HCT116 (cell line): ENCODE data around the gene THG1L. TPM values are rescaled to one million over a fixed set of nuclear protein-coding genes. Genes with fewer than 3 reads are reported as not detected.

Source experiments
- ATAC-seq: fragments of 200-7000 bp; cut with Tn5 transposase; 2 replicates; pipeline ENCODE4 v1.9.1; 2020; ENCODE audit warnings: mild to moderate bottlenecking, moderate library complexity
- BruUV-seq: library from RNA; stranded (reverse); fragments of 400-500 nt; replicated peaks from 2 replicates; lab custom pipeline; 2021; lab: Mats Ljungman, UMichigan
- CTCF ChIA-PET: fragments of 300-600 bp; sonication (Branson Sonifier 250); formaldehyde crosslinking; loops from one replicate; lab custom pipeline; 2021; ENCODE audit warnings: antibody characterized with exemption; lab: Charles Lee
- POLR2A ChIA-PET: fragments of 300-600, 350-600 bp; sonication (Branson Sonifier 250); formaldehyde crosslinking; loops from one replicate; lab custom pipeline; 2021; ENCODE audit warnings: antibody characterized with exemption; lab: Charles Lee
- RAD21 ChIA-PET, 2 experiments: fragments of 300-600 bp; sonication (Branson Sonifier 250); formaldehyde crosslinking; loops; one replicate each; lab custom pipeline; 2023; ENCODE audit warnings: low total read pairs in 2 of 2; ENCODE audit not compliant: uncharacterized antibody in 2 of 2, unreplicated experiment in 2 of 2, low non-redundant PET in 1 of 2; lab: Charles Lee
- DNase-seq: peaks from one replicate; pipeline ENCODE4 v3.0.0-alpha.2; 2010; ENCODE audit warnings: low read depth, low spot score
- H2AFZ ChIP-seq: fragments of 200-600 bp; shearing (Covaris generic), sonication (generic); 2 replicates; pipeline ENCODE4 v1.6.1; 2017; ENCODE audit warnings: low read depth, mixed run types, mixed read lengths, antibody characterized with exemption, low read length; ENCODE audit not compliant: poor library complexity, severe bottlenecking
- H3K27ac ChIP-seq: 2 replicates; pipeline ENCODE4 v1.5.1; 2012; ENCODE audit warnings: low read depth, low read length
- H3K27me3 ChIP-seq: fragments of 200-600 bp; sonication (generic); 2 replicates; pipeline ENCODE4 v1.6.1; 2016; ENCODE audit warnings: mixed run types, low read length, mixed read lengths; ENCODE audit not compliant: insufficient read depth
- H3K36me3 ChIP-seq, 2 experiments: fragments of 200-500 bp in 1 of 2; fragments of 200-600 bp in 1 of 2; sonication (Bioruptor generic) in 1 of 2; sonication (generic) in 1 of 2; 2 replicates each; pipeline versions ENCODE4 v1.5.1 to v1.6.1; 2014 to 2016; ENCODE audit warnings: low read length in 2 of 2, inconsistent platforms in 1 of 2, mixed read lengths in 1 of 2, mixed run types in 1 of 2; ENCODE audit not compliant: insufficient read depth in 2 of 2, control insufficient read depth in 1 of 2
- H3K4me1 ChIP-seq, 2 experiments: fragments of 200-600 bp in 1 of 2; sonication (generic) in 1 of 2; 2 replicates each; pipeline versions ENCODE4 v1.5.1 to v1.6.1; 2012 to 2017; ENCODE audit warnings: low read length in 2 of 2, inconsistent platforms in 1 of 2, mild to moderate bottlenecking in 1 of 2, mixed read lengths in 1 of 2, mixed run types in 1 of 2, moderate library complexity in 1 of 2; ENCODE audit not compliant: insufficient read depth in 2 of 2, control insufficient read depth in 1 of 2
- H3K4me2 ChIP-seq: fragments of 200-600 bp; sonication (generic); 2 replicates; pipeline ENCODE4 v1.6.1; 2017; ENCODE audit warnings: mixed run types, low read length, mixed read lengths
- H3K4me3 ChIP-seq, 2 experiments: fragments of 200-600 bp in 1 of 2; sonication (generic) in 1 of 2; replicated peaks in 1 of 2; 2 replicates each; pipeline ENCODE4 v1.5.1; 2011 to 2016; ENCODE audit warnings: low read length in 2 of 2, control low read depth in 1 of 2, low read depth in 1 of 2, mild to moderate bottlenecking in 1 of 2, mixed read lengths in 1 of 2, mixed run types in 1 of 2
- H3K79me2 ChIP-seq: fragments of 200-600 bp; sonication (generic); 2 replicates; pipeline ENCODE4 v1.6.1; 2017; ENCODE audit warnings: mild to moderate bottlenecking, mixed run types, low read length, moderate library complexity, mixed read lengths; ENCODE audit not compliant: insufficient read depth
- H3K9ac ChIP-seq: fragments of 200-600 bp; sonication (generic); 2 replicates; pipeline ENCODE4 v1.6.1; 2016; ENCODE audit warnings: low read length, mixed read lengths
- H3K9me2 ChIP-seq: fragments of 200-600 bp; sonication (generic), shearing (Covaris generic); 2 replicates; pipeline ENCODE4 v1.6.1; 2017; ENCODE audit warnings: mixed run types, mild to moderate bottlenecking, moderate library complexity; ENCODE audit not compliant: insufficient read depth
- H3K9me3 ChIP-seq, 2 experiments: fragments of 200-500 bp in 1 of 2; fragments of 200-600 bp in 1 of 2; sonication (Bioruptor generic) in 1 of 2; sonication (generic) in 1 of 2; 2 replicates each; pipeline ENCODE4 v1.6.1; 2014 to 2017; ENCODE audit warnings: low read length in 2 of 2, mixed read lengths in 2 of 2, inconsistent platforms in 1 of 2, low read depth in 1 of 2, mild to moderate bottlenecking in 1 of 2, mixed run types in 1 of 2, moderate library complexity in 1 of 2; ENCODE audit not compliant: control insufficient read depth in 1 of 2, insufficient read depth in 1 of 2
- H4K20me1 ChIP-seq: fragments of 200-600 bp; sonication (generic), shearing (Covaris generic); 2 replicates; pipeline ENCODE4 v1.6.1; 2017; ENCODE audit warnings: mixed run types, mild to moderate bottlenecking, moderate library complexity; ENCODE audit not compliant: insufficient read depth
- CBX3 ChIP-seq: IDR thresholded peaks from 2 replicates; pipeline ENCODE4 v1.6.1; 2012; ENCODE audit warnings: low read depth
- EGR1 ChIP-seq: IDR thresholded peaks from 2 replicates; pipeline ENCODE4 v1.6.1; 2012; ENCODE audit warnings: low read depth
- EZH2phosphoT487 ChIP-seq: fragments of 200-600 bp; IDR thresholded peaks from 2 replicates; pipeline ENCODE4 v1.6.1; 2018; ENCODE audit warnings: antibody characterized with exemption, borderline replicate concordance
- FOSL1 ChIP-seq: IDR thresholded peaks from 2 replicates; pipeline ENCODE4 v1.6.1; 2012; ENCODE audit warnings: low read depth
- JUND ChIP-seq: IDR thresholded peaks from 2 replicates; pipeline ENCODE4 v1.6.1; 2012
- POLR2A ChIP-seq: IDR thresholded peaks from 2 replicates; pipeline ENCODE4 v1.7.0; 2011; ENCODE audit warnings: borderline replicate concordance; ENCODE audit not compliant: insufficient read depth, insufficient read length; ENCODE audit errors: extremely low read depth
- REST ChIP-seq: IDR thresholded peaks from 2 replicates; pipeline ENCODE4 v1.6.1; 2012; ENCODE audit warnings: low read depth
- SIN3A ChIP-seq: IDR thresholded peaks from 2 replicates; pipeline ENCODE4 v1.6.1; 2012; ENCODE audit warnings: low read depth
- SP1 ChIP-seq: IDR thresholded peaks from 2 replicates; pipeline ENCODE4 v1.6.1; 2012; ENCODE audit warnings: low read depth
- SRF ChIP-seq: IDR thresholded peaks from 2 replicates; pipeline ENCODE4 v1.6.1; 2012; ENCODE audit warnings: low read depth
- YY1 ChIP-seq: IDR thresholded peaks from 2 replicates; pipeline ENCODE4 v1.6.1; 2011; ENCODE audit warnings: low read length, low read depth, moderate library complexity, mild to moderate bottlenecking; ENCODE audit not compliant: insufficient replicate concordance; ENCODE audit errors: extremely low read depth
- ZFX ChIP-seq: fragments of 450-650 bp; IDR thresholded peaks from 2 replicates; pipeline ENCODE4 v1.6.1; 2017
- ZNF274 ChIP-seq: fragments of 200-500 bp; sonication (Bioruptor generic); IDR thresholded peaks from 2 replicates; pipeline ENCODE4 v1.6.1; 2014; ENCODE audit warnings: mild to moderate bottlenecking, low read depth, low read length, inconsistent platforms
- intact Hi-C: fragments of 100-400 bp; cut with micrococcal nuclease; formaldehyde crosslinking; loops from 2 replicates; pipeline ENCODE4 v1.10.0; 2022
- total RNA-seq: library from RNA; stranded (reverse); gene quantifications from one replicate; pipeline ENCODE4 v1.2.1, GENCODE V29; 2021; ENCODE audit not compliant: unreplicated experiment

THG1L gene
- total RNA-seq, 1 experiment from 2014 or later: 33.9 TPM

- no peak overlapping the region for H3K9ac ChIP-seq
- DNase-seq (no peak), ATAC-seq (no peak)
- H3K9me2 ChIP-seq: no peaks in the 10 kb centered on the region
- no peaks in the 10 kb centered on the region for H3K36me3 ChIP-seq
- TF ChIP-seq CBX3 (no peak), JUND (no peak), POLR2A (no peak), EZH2phosphoT487 (no peak), SIN3A (no peak), REST (no peak), ZFX (no peak), ZNF274 (no peak), YY1 (no peak), FOSL1 (no peak), SRF (no peak), EGR1 (no peak), SP1 (no peak)
- no peak overlapping the region for H2AFZ ChIP-seq
- no peaks in the 10 kb centered on the region for H3K27me3 ChIP-seq
- H3K79me2 ChIP-seq: no peaks in the 10 kb centered on the region
- RAD21 ChIA-PET: no interaction called here
- CTCF ChIA-PET: no interaction called here
- H3K4me2 ChIP-seq: no peak overlapping the region
- intact Hi-C loops: no loop called here
- no peaks in the 10 kb centered on the region for H3K9me3 ChIP-seq
- no peaks in the 10 kb centered on the region for H4K20me1 ChIP-seq
- POLR2A ChIA-PET: no interaction called here
- H3K4me1 ChIP-seq: no peaks in the 10 kb centered on the region
- H3K4me3 ChIP-seq: no peak overlapping the region
- BruUV-seq: no TSS peak
- no peak overlapping the region for H3K27ac ChIP-seq
These were observed 44.0 kb upstream of the THG1L start for GRCh38 chr5:157687198-157687554.
